K562 (cell line): ENCODE data around the gene ZNF358. TPM values are rescaled to one million over a fixed set of nuclear protein-coding genes. Genes with fewer than 3 reads are reported as not detected.

ENCODE experiments used
- BCOR ChIP-seq: fragments of 450-650 bp; IDR thresholded peaks from 2 replicates; pipeline ENCODE4 v1.6.1; 2016
- FOXJ3 ChIP-seq: sonication (generic); formaldehyde crosslinking; IDR thresholded peaks from 2 replicates; pipeline ENCODE4 v1.4.0; 2020; ENCODE audit warnings: mild to moderate bottlenecking, missing genetic modification reagents
- GATAD2A ChIP-seq: fragments of 450-650 bp; IDR thresholded peaks from 2 replicates; pipeline ENCODE4 v1.6.1; 2017
- GTF2F1 ChIP-seq: IDR thresholded peaks from 2 replicates; pipeline ENCODE4 v1.6.1; 2011; ENCODE audit warnings: low read depth, low read length, improper control_type of control experiment
- HIVEP1 ChIP-seq: fragments of 250-450 bp; sonication (Bioruptor Pico); IDR thresholded peaks from 2 replicates; pipeline ENCODE4 v1.4.0; 2020; ENCODE audit warnings: mild to moderate bottlenecking
- HLTF ChIP-seq: fragments of 450-650 bp; IDR thresholded peaks from 2 replicates; pipeline ENCODE4 v1.6.1; 2016
- LCOR ChIP-seq: sonication (generic); formaldehyde crosslinking; IDR thresholded peaks from 2 replicates; pipeline ENCODE4 v1.8.0; 2022; ENCODE audit warnings: mild to moderate bottlenecking, missing genetic modification reagents
- RNF2 ChIP-seq: sonication (generic); IDR thresholded peaks from 2 replicates; pipeline ENCODE4 v1.6.1; 2016
- SMC3 ChIP-seq: conservative IDR thresholded peaks from 2 replicates; pipeline ENCODE4 v1.6.1; 2011; ENCODE audit warnings: low read depth, low read length, improper control_type of control experiment; ENCODE audit not compliant: insufficient read depth
- STAT5A ChIP-seq: IDR thresholded peaks from 2 replicates; pipeline ENCODE4 v1.6.1; 2012; ENCODE audit warnings: low read length, inconsistent platforms, borderline replicate concordance
- TAL1 ChIP-seq: fragments of 450-650 bp; IDR thresholded peaks from 2 replicates; pipeline ENCODE4 v1.6.1; 2016; ENCODE audit warnings: mild to moderate bottlenecking
- TGIF2 ChIP-seq: sonication (generic); formaldehyde crosslinking; IDR thresholded peaks from 2 replicates; pipeline ENCODE4 v1.8.1; 2022; ENCODE audit warnings: mild to moderate bottlenecking, missing genetic modification reagents, moderate library complexity
- ZNF12 ChIP-seq: sonication (generic); formaldehyde crosslinking; IDR thresholded peaks from 2 replicates; pipeline ENCODE4 v1.4.0; 2020; ENCODE audit warnings: mild to moderate bottlenecking, missing genetic modification reagents
- ZNF224 ChIP-seq: sonication (generic); formaldehyde crosslinking; IDR thresholded peaks from 2 replicates; pipeline ENCODE4 v1.8.0; 2022; ENCODE audit warnings: mild to moderate bottlenecking, missing genetic modification reagents
- ZNF263 ChIP-seq: sonication (generic); formaldehyde crosslinking; IDR thresholded peaks from 2 replicates; pipeline ENCODE4 v1.8.0; 2022; ENCODE audit warnings: mild to moderate bottlenecking, missing genetic modification reagents, borderline replicate concordance
- polyA plus RNA-seq, 8 experiments: library from polyadenylated mRNA; depleted of rRNA in 4 of 8; stranded (reverse) in 5 of 8; unstranded in 3 of 8; fragments of >200 nt; fragmentation: Nextera tagmentation in 2 of 8; fragmentation: Illumina TruSeq in 1 of 8; extraction: Ambion mirVana in 2 of 8; extraction: Trizol in 1 of 8; gene quantifications; 2 replicates each; pipeline versions ENCODE4 v1.2.1 to v1.2.3, GENCODE V29; 2011 to 2014; ENCODE audit warnings: inconsistent platforms in 1 of 8, missing spikeins in 1 of 8
- total RNA-seq, 7 experiments: library from RNA; depleted of rRNA in 6 of 7; stranded (reverse); fragments of >200 nt in 6 of 7; fragmentation: Illumina TruSeq in 2 of 7; extraction: Trizol in 2 of 7; gene quantifications; 2 replicates each; pipeline versions ENCODE4 v1.2.1 to v1.2.3, GENCODE V29; 2011 to 2021; ENCODE audit warnings: low replicate concordance in 1 of 7
- TF ChIP-seq, protein P1 (sequence below): fragments of 150-350 bp; conservative IDR thresholded peaks from 2 replicates; pipeline ENCODE4 v1.6.1; 2014; ENCODE audit warnings: low read length
- TF ChIP-seq, protein P2 (sequence below): fragments of 250-450 bp; sonication (Bioruptor Pico); IDR thresholded peaks from 2 replicates; pipeline ENCODE4 v1.5.0; 2021
- TF ChIP-seq, protein P3 (sequence below): fragments of 450-650 bp; IDR thresholded peaks from 2 replicates; pipeline ENCODE4 v1.7.0; 2016; ENCODE audit warnings: borderline replicate concordance
- TF ChIP-seq, protein P4 (sequence below): fragments of 450-650 bp; IDR thresholded peaks from 2 replicates; pipeline ENCODE4 v1.6.1; 2016; ENCODE audit warnings: borderline replicate concordance
- TF ChIP-seq, protein P5 (sequence below): sonication (generic); formaldehyde crosslinking; IDR thresholded peaks from 2 replicates; pipeline ENCODE4 v1.8.0; 2022; ENCODE audit warnings: mild to moderate bottlenecking, missing genetic modification reagents

ZNF358 gene
- total and polyA plus RNA-seq, 9 of the 15 experiments (the other 6 are each of a cell fraction or from before 2014, with no cell fraction given) = 0.04 to 17.2 (median 4.9) TPM

DNA sequence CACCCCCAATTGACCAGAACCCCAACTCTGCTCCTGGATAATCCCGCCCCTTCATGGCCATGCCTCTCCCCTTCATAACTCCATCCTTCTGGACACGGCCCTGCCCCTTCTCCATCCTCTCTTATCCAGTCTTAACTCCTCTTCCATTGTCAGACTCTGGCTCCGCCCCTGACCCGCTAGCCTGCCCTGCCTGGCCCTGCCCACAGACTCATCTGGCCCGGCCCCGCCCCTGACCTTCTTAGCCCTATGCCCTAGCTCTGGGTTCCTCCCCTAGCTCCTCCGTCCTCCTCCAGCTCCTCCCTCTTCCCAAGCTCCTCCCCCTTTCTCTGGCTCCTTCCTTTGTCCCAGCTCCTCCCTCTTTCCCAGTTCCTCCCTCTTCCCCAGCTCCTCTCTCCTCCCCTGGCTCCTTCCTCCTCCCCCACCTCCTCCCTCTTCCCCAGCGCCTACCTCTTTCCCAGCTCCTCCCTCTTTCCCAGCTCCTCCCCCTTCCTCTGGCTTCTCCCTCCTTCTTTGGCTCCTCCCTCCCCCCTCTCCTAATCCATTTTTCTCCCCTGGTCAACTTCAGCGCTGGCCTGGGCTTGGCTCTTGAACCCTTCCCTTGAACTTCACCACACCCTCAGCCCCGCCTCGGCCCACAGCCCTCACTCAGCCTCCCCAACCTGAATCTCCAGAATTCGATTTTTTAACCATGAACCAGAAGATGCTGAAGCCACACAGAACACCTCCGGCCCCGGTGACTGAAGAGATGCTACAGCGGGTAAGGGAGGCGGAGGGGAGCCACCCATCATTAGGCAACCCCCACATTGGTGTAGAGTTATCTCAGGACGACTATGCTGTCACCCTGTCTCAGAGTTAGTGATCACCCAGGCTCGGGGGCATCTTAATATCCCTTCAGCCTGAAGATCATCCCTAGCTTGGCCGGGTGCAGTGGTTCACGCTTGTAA lies 9.2 kb upstream of the ZNF358 start (continued):
- TF ChIP-seq GTF2F1 (no peak), SMC3 (no peak), HLTF (peak; percentile 98; the same call in 1 of the 2 replicates), BCOR (peak; percentile 72), ZNF263 (CRISPR knock-in tag) (peak; percentile 100), RNF2 (no peak), STAT5A (no peak), ZNF224 (CRISPR knock-in tag) (no peak), TGIF2 (CRISPR knock-in tag) (no peak), GATAD2A (peak; percentile 75; the same call in 1 of the 2 replicates), ZNF12 (CRISPR knock-in tag) (no peak), LCOR (CRISPR knock-in tag) (no peak), TAL1 (0 out of 2 replicates have a peak, but pooled peaks have one; percentile 18), HIVEP1 (CRISPR knock-in tag) (no peak), FOXJ3 (no peak)
- TF ChIP-seq, protein P1, sequence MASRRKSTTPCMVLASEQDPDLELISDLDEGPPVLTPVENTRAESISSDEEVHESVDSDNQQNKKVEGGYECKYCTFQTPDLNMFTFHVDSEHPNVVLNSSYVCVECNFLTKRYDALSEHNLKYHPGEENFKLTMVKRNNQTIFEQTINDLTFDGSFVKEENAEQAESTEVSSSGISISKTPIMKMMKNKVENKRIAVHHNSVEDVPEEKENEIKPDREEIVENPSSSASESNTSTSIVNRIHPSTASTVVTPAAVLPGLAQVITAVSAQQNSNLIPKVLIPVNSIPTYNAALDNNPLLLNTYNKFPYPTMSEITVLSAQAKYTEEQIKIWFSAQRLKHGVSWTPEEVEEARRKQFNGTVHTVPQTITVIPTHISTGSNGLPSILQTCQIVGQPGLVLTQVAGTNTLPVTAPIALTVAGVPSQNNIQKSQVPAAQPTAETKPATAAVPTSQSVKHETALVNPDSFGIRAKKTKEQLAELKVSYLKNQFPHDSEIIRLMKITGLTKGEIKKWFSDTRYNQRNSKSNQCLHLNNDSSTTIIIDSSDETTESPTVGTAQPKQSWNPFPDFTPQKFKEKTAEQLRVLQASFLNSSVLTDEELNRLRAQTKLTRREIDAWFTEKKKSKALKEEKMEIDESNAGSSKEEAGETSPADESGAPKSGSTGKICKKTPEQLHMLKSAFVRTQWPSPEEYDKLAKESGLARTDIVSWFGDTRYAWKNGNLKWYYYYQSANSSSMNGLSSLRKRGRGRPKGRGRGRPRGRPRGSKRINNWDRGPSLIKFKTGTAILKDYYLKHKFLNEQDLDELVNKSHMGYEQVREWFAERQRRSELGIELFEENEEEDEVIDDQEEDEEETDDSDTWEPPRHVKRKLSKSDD = no peak
- TF ChIP-seq, protein P2, sequence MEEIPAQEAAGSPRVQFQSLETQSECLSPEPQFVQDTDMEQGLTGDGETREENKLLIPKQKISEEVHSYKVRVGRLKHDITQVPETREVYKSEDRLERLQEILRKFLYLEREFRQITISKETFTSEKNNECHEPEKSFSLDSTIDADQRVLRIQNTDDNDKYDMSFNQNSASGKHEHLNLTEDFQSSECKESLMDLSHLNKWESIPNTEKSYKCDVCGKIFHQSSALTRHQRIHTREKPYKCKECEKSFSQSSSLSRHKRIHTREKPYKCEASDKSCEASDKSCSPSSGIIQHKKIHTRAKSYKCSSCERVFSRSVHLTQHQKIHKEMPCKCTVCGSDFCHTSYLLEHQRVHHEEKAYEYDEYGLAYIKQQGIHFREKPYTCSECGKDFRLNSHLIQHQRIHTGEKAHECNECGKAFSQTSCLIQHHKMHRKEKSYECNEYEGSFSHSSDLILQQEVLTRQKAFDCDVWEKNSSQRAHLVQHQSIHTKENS (CRISPR knock-in tag) = no peak
- TF ChIP-seq, protein P3, sequence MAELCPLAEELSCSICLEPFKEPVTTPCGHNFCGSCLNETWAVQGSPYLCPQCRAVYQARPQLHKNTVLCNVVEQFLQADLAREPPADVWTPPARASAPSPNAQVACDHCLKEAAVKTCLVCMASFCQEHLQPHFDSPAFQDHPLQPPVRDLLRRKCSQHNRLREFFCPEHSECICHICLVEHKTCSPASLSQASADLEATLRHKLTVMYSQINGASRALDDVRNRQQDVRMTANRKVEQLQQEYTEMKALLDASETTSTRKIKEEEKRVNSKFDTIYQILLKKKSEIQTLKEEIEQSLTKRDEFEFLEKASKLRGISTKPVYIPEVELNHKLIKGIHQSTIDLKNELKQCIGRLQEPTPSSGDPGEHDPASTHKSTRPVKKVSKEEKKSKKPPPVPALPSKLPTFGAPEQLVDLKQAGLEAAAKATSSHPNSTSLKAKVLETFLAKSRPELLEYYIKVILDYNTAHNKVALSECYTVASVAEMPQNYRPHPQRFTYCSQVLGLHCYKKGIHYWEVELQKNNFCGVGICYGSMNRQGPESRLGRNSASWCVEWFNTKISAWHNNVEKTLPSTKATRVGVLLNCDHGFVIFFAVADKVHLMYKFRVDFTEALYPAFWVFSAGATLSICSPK = 0 out of 2 replicates have a peak, but pooled peaks have one; percentile 62
- TF ChIP-seq, protein P4, sequence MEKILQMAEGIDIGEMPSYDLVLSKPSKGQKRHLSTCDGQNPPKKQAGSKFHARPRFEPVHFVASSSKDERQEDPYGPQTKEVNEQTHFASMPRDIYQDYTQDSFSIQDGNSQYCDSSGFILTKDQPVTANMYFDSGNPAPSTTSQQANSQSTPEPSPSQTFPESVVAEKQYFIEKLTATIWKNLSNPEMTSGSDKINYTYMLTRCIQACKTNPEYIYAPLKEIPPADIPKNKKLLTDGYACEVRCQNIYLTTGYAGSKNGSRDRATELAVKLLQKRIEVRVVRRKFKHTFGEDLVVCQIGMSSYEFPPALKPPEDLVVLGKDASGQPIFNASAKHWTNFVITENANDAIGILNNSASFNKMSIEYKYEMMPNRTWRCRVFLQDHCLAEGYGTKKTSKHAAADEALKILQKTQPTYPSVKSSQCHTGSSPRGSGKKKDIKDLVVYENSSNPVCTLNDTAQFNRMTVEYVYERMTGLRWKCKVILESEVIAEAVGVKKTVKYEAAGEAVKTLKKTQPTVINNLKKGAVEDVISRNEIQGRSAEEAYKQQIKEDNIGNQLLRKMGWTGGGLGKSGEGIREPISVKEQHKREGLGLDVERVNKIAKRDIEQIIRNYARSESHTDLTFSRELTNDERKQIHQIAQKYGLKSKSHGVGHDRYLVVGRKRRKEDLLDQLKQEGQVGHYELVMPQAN = peak; percentile 51; the same call in 1 of the 2 replicates
- TF ChIP-seq, protein P5, sequence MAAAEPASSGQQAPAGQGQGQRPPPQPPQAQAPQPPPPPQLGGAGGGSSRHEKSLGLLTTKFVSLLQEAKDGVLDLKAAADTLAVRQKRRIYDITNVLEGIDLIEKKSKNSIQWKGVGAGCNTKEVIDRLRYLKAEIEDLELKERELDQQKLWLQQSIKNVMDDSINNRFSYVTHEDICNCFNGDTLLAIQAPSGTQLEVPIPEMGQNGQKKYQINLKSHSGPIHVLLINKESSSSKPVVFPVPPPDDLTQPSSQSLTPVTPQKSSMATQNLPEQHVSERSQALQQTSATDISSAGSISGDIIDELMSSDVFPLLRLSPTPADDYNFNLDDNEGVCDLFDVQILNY (CRISPR knock-in tag) = no peak
